Superior temporal gyrus (tissue), 1 donor: Measurements from ENCODE around the gene ANKRA2.

Experiments used
- DNase-seq: peaks from one replicate; pipeline ENCODE4 v3.0.0-alpha.2; 2016; ENCODE audit errors: extremely low spot score

ANKRA2 gene

GRCh38 chr5:73565139-73565968 is at the start of gene ANKRA2, which contains the start of gene UTP15:
Gene ANKRA2, minus strand, starts transcription at chr5:73565639. Its CDS starts 2,758 bp downstream, at chr5:73562881.
Gene UTP15, plus strand, starts transcription at chr5:73565743. Its CDS starts 1,602 bp downstream, at chr5:73567345.
- DNase-seq = peak; percentile 99

GRCh38 chr5:73615085-73615484 is 49.6 kb upstream of the ANKRA2 start:
- DNase-seq = no peak

- no peak for DNase-seq
Observed at GRCh38 chr5:73612799-73613198, 47.4 kb upstream of the ANKRA2 start.

GRCh38 chr5:73607228-73607627 is 41.8 kb upstream of the ANKRA2 start:
- DNase-seq = no peak

- DNase-seq = no peak
Observed at GRCh38 chr5:73606206-73606753, 40.8 kb upstream of the ANKRA2 start.

GRCh38 chr5:73605223-73606087 is 40.0 kb upstream of the ANKRA2 start:
- DNase-seq = no peak

- no peak for DNase-seq
Observed at GRCh38 chr5:73603998-73604397, 38.6 kb upstream of the ANKRA2 start.

- DNase-seq = no peak
Observed at GRCh38 chr5:73599380-73599779, 33.9 kb upstream of the ANKRA2 start.

- DNase-seq = no peak
Observed at GRCh38 chr5:73596705-73597328, 31.4 kb upstream of the ANKRA2 start.

GRCh38 chr5:73592551-73592950 is 27.1 kb upstream of the ANKRA2 start:
- DNase-seq = no peak

GRCh38 chr5:73591698-73592501 is 26.5 kb upstream of the ANKRA2 start:
- DNase-seq = no peak

- DNase-seq = peak; percentile 92
Observed at GRCh38 chr5:73591102-73591695, 25.8 kb upstream of the ANKRA2 start.

- no peak for DNase-seq
Observed at GRCh38 chr5:73587923-73588322, 22.5 kb upstream of the ANKRA2 start.

- no peak for DNase-seq
Observed at GRCh38 chr5:73582285-73583145, 17.1 kb upstream of the ANKRA2 start.

- no peak for DNase-seq
Observed at GRCh38 chr5:73565969-73566547, 619 bp upstream of the ANKRA2 start.

- no peak for DNase-seq
Observed at GRCh38 chr5:73564675-73565074, 764 bp downstream of the ANKRA2 start.

- DNase-seq = no peak
Observed at GRCh38 chr5:73564018-73564417, 1.4 kb downstream of the ANKRA2 start.

- DNase-seq = no peak
Observed at GRCh38 chr5:73558950-73559349, 6.5 kb downstream of the ANKRA2 start.

GRCh38 chr5:73552642-73553041 is 12.8 kb downstream of the ANKRA2 start:
- no peak for DNase-seq
